Heart right ventricle (tissue), 16 donors: Measurements from ENCODE around the gene KIRREL1. TPM values are rescaled to one million over a fixed set of nuclear protein-coding genes. Genes with fewer than 3 reads are reported as not detected.

Experiments used
- ATAC-seq, 8 donors: fragments of 200-7000 bp; cut with Tn5 transposase; one replicate each; pipeline ENCODE4 v1.9.1; 2020; ENCODE audit warnings: mild to moderate bottlenecking in 8 of 8, moderate library complexity in 8 of 8, moderate number of reproducible peaks in 1 of 8
- DNase-seq, 2 donors: peaks; one replicate each; pipeline ENCODE4 v3.0.0-alpha.2; 2020
- H3K27ac ChIP-seq, 10 donors: fragments of 200-600 bp; sonication (generic) in 2 of 10; one replicate each; pipeline versions ENCODE4 v1.5.0 to v1.8.0; 2020 to 2022; ENCODE audit warnings: mild to moderate bottlenecking in 3 of 10
- H3K27me3 ChIP-seq, 7 donors: fragments of 200-600 bp; one replicate each; pipeline ENCODE4 v1.8.0; 2021 to 2022; ENCODE audit warnings: mild to moderate bottlenecking in 2 of 7
- H3K36me3 ChIP-seq, 9 donors: fragments of 200-600 bp; sonication (generic) in 1 of 9; one replicate each; pipeline versions ENCODE4 v1.5.0 to v1.8.0; 2020 to 2022; ENCODE audit warnings: mild to moderate bottlenecking in 2 of 9
- H3K4me1 ChIP-seq, 9 donors: fragments of 200-600 bp; sonication (generic) in 1 of 9; one replicate each; pipeline versions ENCODE4 v1.5.0 to v1.8.0; 2020 to 2022; ENCODE audit warnings: mild to moderate bottlenecking in 4 of 9
- H3K4me3 ChIP-seq, 10 donors: fragments of 200-600 bp; sonication (generic) in 2 of 10; one replicate each; pipeline versions ENCODE4 v1.5.0 to v1.8.0; 2020 to 2022; ENCODE audit warnings: mild to moderate bottlenecking in 7 of 10, moderate library complexity in 2 of 10
- H3K9me3 ChIP-seq, 11 donors: fragments of 200-600 bp in 10 of 11; sonication (generic) in 2 of 11; one replicate each; pipeline versions ENCODE4 v1.5.0 to v1.8.0; 2013 to 2022; ENCODE audit warnings: mild to moderate bottlenecking in 2 of 11, control low read depth in 1 of 11, moderate library complexity in 1 of 11
- CTCF ChIP-seq, 9 donors: fragments of 200-600 bp; sonication (generic) in 2 of 9; IDR thresholded peaks; one replicate each; pipeline versions ENCODE4 v1.5.0 to v1.8.0; 2021 to 2022; ENCODE audit warnings: antibody characterized with exemption in 9 of 9, mild to moderate bottlenecking in 5 of 9, moderate library complexity in 1 of 9
- WGBS, 2 donors: extraction: QIAGEN DNeasy Blood & Tissue Kit; methylation state at CpG; one replicate each; pipeline ENCODE4 v1.1.7; 2013; ENCODE audit warnings: inconsistent platforms in 1 of 2; 5-methylcytosine and 5-hydroxymethylcytosine counted together
- intact Hi-C, 10 donors: fragments of 100-400 bp; cut with DNase I; formaldehyde crosslinking; loops; one replicate each; pipeline versions ENCODE4 v1.11.1 to v1.14.2; 2022
- polyA plus RNA-seq, 2 donors: library from polyadenylated mRNA; stranded (reverse); fragments of 200-250 nt; gene quantifications; one replicate each; pipeline ENCODE4 v1.2.3, GENCODE V29; 2013
- total RNA-seq, 10 donors: library from RNA; stranded (reverse); fragmentation: NEBNext Ultra II Directional in 3 of 10; extraction: Animal tissue kit (Norgen Biotek cat#: 25700) in 3 of 10; gene quantifications; one replicate each; pipeline versions ENCODE4 v1.2.1 to v1.2.4, GENCODE V29; 2021 to 2023
- donor health status: Arrhythmogenic right ventricular cardiomyopathy.
- donor health status: ischemic (EF 13 %, LVEDD 7.1; RV severe dilation, severe dysfunction).
- donor health status: healthy with polysubstance abuse.
- donor health status: DM: no; HTN: yes; CAD: no.
- donor health status: DM: no; HTN: no; CAD: no.
- donor health status: ischemic (EF 25% LVEDD 6.9; RV normal size, moderate dysfunction).
- donor health status: ischemic (EF 25% LVEDD 5.7; RV mildly dilated, moderate dysfunction).
- donor health status: healthy.
- donor health status: DM: yes; HTN: yes; CAD: no.
- donor health status: Ischemic cardiomyopathy.
- donor health status: ischemic (EF 35%, LVEDD 5.7; RV mildly dilated, moderate dysfunction).
- donor health status: nonischemic (EF 11% LVEDD 7.7; RV severe dilation, severe dysfunction).
- donor health status: DM: yes; HTN: yes; CAD: no.
- donor health status: PGD.
- donor health status: ischemic (EF 29% LVEDD 5.4; RV normal size, mild dysfunction).
- donor health status: nonischemic (EF 23%, LVEDD 6.1; RV moderate dilation, normal function).

The KIRREL1 gene
- total and polyA plus RNA-seq, 12 donors: 4.1 to 14.7 (median 7.4) TPM

GRCh38 chr1:158008630-158009029 lies 15.2 kb downstream of the KIRREL1 start:
- Histone ChIP-seq H3K36me3 (no peaks in the 10 kb centered on the region), H3K27me3 (no peaks in the 10 kb centered on the region), H3K4me1 (peaks cover 36 to 98% (median 80%) of the 10 kb centered on the region in 9 donors), H3K9me3 (no peaks in the 10 kb centered on the region), H3K27ac (peak overlapping the region; percentile 43 to 91 (median 82)), H3K4me3 (no peak overlapping the region)
- ATAC-seq (no peak), DNase-seq (no peak)
- intact Hi-C loops: no loop called here
- 57 to 63% methylated on average over 6 of the region's 6 CpGs for WGBS, 2 donors
- TF ChIP-seq CTCF (IDR thresholded peaks at IDR 0.05): no peak

DNA sequence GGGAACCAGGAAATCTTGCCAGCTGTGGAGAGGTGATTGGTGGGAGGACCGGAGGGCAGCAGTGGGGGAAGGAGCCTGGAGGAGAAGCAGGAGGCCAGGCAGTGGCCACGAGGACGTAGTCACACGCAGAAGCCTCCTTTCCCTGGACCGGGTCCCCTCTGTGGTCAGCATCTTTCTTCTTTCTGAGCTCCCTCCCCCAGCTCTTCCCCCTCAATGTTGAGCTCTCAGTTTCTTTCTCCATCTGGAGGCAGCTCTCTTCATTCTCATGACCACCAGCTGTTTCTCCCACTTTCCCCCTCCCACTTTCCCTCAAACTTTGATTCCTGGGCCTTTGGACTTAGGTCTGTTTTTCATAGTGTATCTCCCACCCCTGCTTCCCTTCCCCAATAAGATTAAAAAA lies 18.3 kb downstream of the KIRREL1 start:
- H3K4me3 ChIP-seq: peak overlapping the region in 3 of 10 donors; percentile 1 to 28 (median 17)
- intact Hi-C loops: loop anchor here in 1 of 10 donors (2.0 kb wide), 1 partner anchor 35 kb away; no protein-coding TSS in a partner anchor
- peak overlapping the region; percentile 73 to 91 (median 85) for H3K27ac ChIP-seq
- H3K4me1 ChIP-seq: peaks cover 23 to 90% (median 70%) of the 10 kb centered on the region in 9 donors
- no peaks in the 10 kb centered on the region for H3K36me3 ChIP-seq
- 60 to 78% methylated on average over 5 of the region's 5 CpGs for WGBS, 2 donors
- no peak for DNase-seq
- no peaks in the 10 kb centered on the region for H3K9me3 ChIP-seq
- no peak for TF ChIP-seq CTCF (IDR thresholded peaks at IDR 0.05)
- H3K27me3 ChIP-seq: no peaks in the 10 kb centered on the region
- peak in 5 of 8 donors; percentile 11 to 39 (median 17) for ATAC-seq

DNA sequence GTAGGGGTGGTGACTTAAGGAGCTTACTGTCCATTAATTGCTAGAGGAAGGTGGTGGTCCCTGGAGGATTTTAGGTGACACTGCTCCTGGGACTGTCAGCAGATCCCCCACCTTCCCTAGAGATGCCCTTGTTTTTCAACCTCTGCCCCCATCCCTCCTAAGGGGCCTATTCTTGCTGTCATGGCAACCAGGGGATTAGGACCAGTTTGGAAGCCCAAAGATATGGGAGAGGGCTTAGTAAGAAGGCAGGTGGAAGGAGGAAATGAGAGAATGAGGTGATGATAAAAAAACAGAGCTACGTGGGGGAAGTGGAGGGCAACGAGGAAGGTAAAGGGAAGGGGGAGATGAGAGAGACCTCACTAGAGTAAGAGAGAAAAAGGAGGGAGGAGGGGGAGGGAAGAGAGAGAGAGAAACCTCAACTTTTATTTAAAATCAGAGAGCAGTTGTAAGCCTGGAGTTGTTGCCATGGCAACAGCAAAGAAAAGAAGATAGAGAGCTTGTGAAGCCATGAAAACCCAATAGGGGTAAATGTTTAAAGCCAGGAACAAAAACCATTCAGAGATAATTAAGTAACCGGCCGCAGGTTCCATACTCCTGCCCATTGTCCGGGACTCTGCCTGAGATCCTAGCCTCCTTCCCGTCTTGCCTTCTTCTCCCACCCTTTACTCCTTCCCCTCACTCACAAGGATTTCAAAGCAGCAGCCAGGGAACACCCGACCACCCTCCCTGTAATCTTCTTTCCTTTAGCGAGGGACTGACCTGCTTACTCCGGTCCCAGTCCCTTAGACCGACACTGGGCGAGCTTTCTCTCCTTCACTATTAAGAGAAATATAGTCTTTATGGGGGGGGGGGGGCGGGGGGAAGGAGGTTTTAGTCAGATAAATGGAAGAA lies 20.6 kb downstream of the KIRREL1 start:
- Histone ChIP-seq H3K4me1 (peaks cover 18 to 90% (median 73%) of the 10 kb centered on the region in 9 donors), H3K9me3 (no peaks in the 10 kb centered on the region), H3K4me3 (peak overlapping the region in 1 of 10 donors; percentile 3), H3K27me3 (no peaks in the 10 kb centered on the region), H3K27ac (peak overlapping the region in 7 of 10 donors; percentile 29 to 91 (median 33)), H3K36me3 (no peaks in the 10 kb centered on the region)
- DNase-seq (no peak), ATAC-seq (no peak)
- WGBS, 2 donors: 62 to 66% methylated on average over 12 of the region's 12 CpGs
- TF ChIP-seq CTCF (IDR thresholded peaks at IDR 0.05): no peak
- intact Hi-C loops: no loop called here

- no peak for TF ChIP-seq CTCF (IDR thresholded peaks at IDR 0.05)
- Histone ChIP-seq H3K4me3 (no peak overlapping the region), H3K27me3 (no peaks in the 10 kb centered on the region), H3K27ac (peak overlapping the region in 3 of 10 donors; percentile 30 to 91 (median 54)), H3K4me1 (peaks cover 13 to 90% (median 71%) of the 10 kb centered on the region in 9 donors), H3K36me3 (no peaks in the 10 kb centered on the region), H3K9me3 (no peaks in the 10 kb centered on the region)
- WGBS, 2 donors: 65 to 68% methylated on average over 6 of the region's 6 CpGs
- ATAC-seq (no peak), DNase-seq (no peak)
- intact Hi-C loops: no loop called here
Observed at GRCh38 chr1:158014731-158015320, 21.4 kb downstream of the KIRREL1 start.
